GM12878 (cell line): ENCODE data around the gene ARHGAP44. TPM values are rescaled to one million over a fixed set of nuclear protein-coding genes. Genes with fewer than 3 reads are reported as not detected.

ENCODE experiments used
- ATAC-seq: fragments of 200-7000 bp; cut with Tn5 transposase; 3 replicates; pipeline ENCODE4 v1.9.1; 2020; ENCODE audit warnings: mild to moderate bottlenecking, moderate library complexity
- BruUV-seq: library from RNA; stranded (reverse); fragments of 400-500 nt; replicated peaks from 2 replicates; lab custom pipeline; 2021; lab: Mats Ljungman, UMichigan
- CTCF ChIA-PET: fragments of 300-600 bp; sonication (Branson Sonifier 250); formaldehyde crosslinking; extraction: SDS; loops from one replicate; lab custom pipeline; 2021; ENCODE audit warnings: inconsistent platforms; lab: Yijun Ruan, JAX
- POLR2A ChIA-PET: fragments of 350-600 bp; formaldehyde crosslinking; extraction: SDS; loops from one replicate; lab custom pipeline; 2021; ENCODE audit warnings: inconsistent platforms; lab: Charles Lee
- RAD21 ChIA-PET: fragments of 300-600 bp; sonication (Branson Sonifier 250); formaldehyde crosslinking; loops from one replicate; lab custom pipeline; 2023; ENCODE audit warnings: antibody characterized with exemption; ENCODE audit not compliant: unreplicated experiment; lab: Charles Lee
- SMC1A ChIA-PET: fragments of 300-600 bp; sonication (Branson Sonifier 250); formaldehyde crosslinking; loops from one replicate; lab custom pipeline; 2023; ENCODE audit not compliant: unreplicated experiment, uncharacterized antibody; lab: Charles Lee
- DNase-seq: peaks from one replicate; pipeline ENCODE4 v3.0.0-alpha.2; 2011; ENCODE audit warnings: low read depth, low spot score
- FAIRE-seq: peaks from 3 replicates; lab custom pipeline; 2011; peaks lifted over from hg19 to GRCh38; lab: Jason Lieb, UNC
- H2AFZ ChIP-seq: 2 replicates; pipeline ENCODE4 v1.6.0; 2011; ENCODE audit warnings: low read depth, low read length, control low read depth; ENCODE audit not compliant: control insufficient read depth
- H3K27ac ChIP-seq: 2 replicates; pipeline ENCODE4 v1.5.1; 2011; ENCODE audit warnings: control low read depth; ENCODE audit not compliant: control insufficient read depth, insufficient read depth
- H3K27me3 ChIP-seq, 2 experiments: replicated peaks in 1 of 2; 2 replicates each; pipeline versions ENCODE4 v1.6.0 to v1.6.1; 2011; ENCODE audit warnings: low read length in 1 of 2; ENCODE audit not compliant: control insufficient read depth in 2 of 2, insufficient read depth in 2 of 2
- H3K36me3 ChIP-seq, 2 experiments: 2 replicates each; pipeline ENCODE4 v1.5.1; 2011; ENCODE audit warnings: low read length in 1 of 2; ENCODE audit not compliant: control insufficient read depth in 2 of 2, insufficient read depth in 2 of 2
- H3K4me1 ChIP-seq: 2 replicates; pipeline ENCODE4 v1.6.1; 2011; ENCODE audit warnings: mild to moderate bottlenecking, low read length, moderate library complexity, mixed read lengths; ENCODE audit not compliant: control insufficient read depth, insufficient read depth
- H3K4me2 ChIP-seq: 2 replicates; pipeline ENCODE4 v1.6.0; 2011; ENCODE audit warnings: control low read depth; ENCODE audit not compliant: control insufficient read depth, insufficient read depth
- H3K4me3 ChIP-seq: fragments of 200-600 bp; sonication (generic); 2 replicates; pipeline ENCODE4 v1.5.1; 2016
- H3K79me2 ChIP-seq: 2 replicates; pipeline ENCODE4 v1.6.0; 2011; ENCODE audit warnings: low read length; ENCODE audit not compliant: control insufficient read depth, insufficient read depth
- H3K9ac ChIP-seq: 2 replicates; pipeline ENCODE4 v1.8.0; 2011; ENCODE audit warnings: low read length, control low read depth, mixed read lengths; ENCODE audit not compliant: control insufficient read depth, insufficient read depth
- H3K9me3 ChIP-seq: replicated peaks from 3 replicates; pipeline ENCODE4 v1.5.1; 2011; ENCODE audit warnings: mild to moderate bottlenecking, low read length; ENCODE audit not compliant: control insufficient read depth, insufficient read depth
- H4K20me1 ChIP-seq: 2 replicates; pipeline ENCODE4 v1.6.0; 2011; ENCODE audit not compliant: control insufficient read depth, insufficient read depth
- CREB1 ChIP-seq: IDR thresholded peaks from 2 replicates; pipeline ENCODE4 v1.6.1; 2012; ENCODE audit warnings: low read depth, mild to moderate bottlenecking, inconsistent platforms
- DPF2 ChIP-seq: fragments of 450-650 bp; IDR thresholded peaks from 2 replicates; pipeline ENCODE4 v1.6.1; 2017; ENCODE audit warnings: mild to moderate bottlenecking
- FOXK2 ChIP-seq: fragments of 450-650 bp; IDR thresholded peaks from 2 replicates; pipeline ENCODE4 v1.6.1; 2017; ENCODE audit warnings: mild to moderate bottlenecking, moderate library complexity
- HCFC1 ChIP-seq: fragments of 150-350 bp; IDR thresholded peaks from 2 replicates; pipeline ENCODE4 v1.6.1; 2014; ENCODE audit warnings: low read length
- HSF1 ChIP-seq: fragments of 150-350 bp; IDR thresholded peaks from 2 replicates; pipeline ENCODE4 v1.6.1; 2014; ENCODE audit warnings: mild to moderate bottlenecking, low read depth, low read length
- KAT2A ChIP-seq: conservative IDR thresholded peaks from 2 replicates; pipeline ENCODE4 v1.6.1; 2011; ENCODE audit warnings: low read depth, low read length; ENCODE audit not compliant: control insufficient read depth
- NKRF ChIP-seq: fragments of 450-650 bp; conservative IDR thresholded peaks from 2 replicates; pipeline ENCODE4 v1.6.1; 2017; ENCODE audit warnings: mild to moderate bottlenecking, moderate library complexity
- NR2C2 ChIP-seq: IDR thresholded peaks from 2 replicates; pipeline ENCODE4 v1.6.1; 2011; ENCODE audit warnings: borderline replicate concordance, low read depth; ENCODE audit not compliant: control insufficient read depth, insufficient read length
- NRF1 ChIP-seq: conservative IDR thresholded peaks from 2 replicates; pipeline ENCODE4 v1.6.1; 2011; ENCODE audit warnings: mild to moderate bottlenecking, low read depth, low read length, improper control_type of control experiment
- POU2F2 ChIP-seq: IDR thresholded peaks from 3 replicates; pipeline ENCODE4 v1.6.1; 2011; ENCODE audit warnings: low read depth, mild to moderate bottlenecking, low read length, borderline replicate concordance
- RBBP5 ChIP-seq: fragments of 200-600 bp; sonication (generic); conservative IDR thresholded peaks from 2 replicates; pipeline ENCODE4 v1.6.1; 2016
- SIX5 ChIP-seq: IDR thresholded peaks from 2 replicates; pipeline ENCODE4 v1.6.1; 2011; ENCODE audit warnings: mild to moderate bottlenecking, low read depth, low read length, moderate library complexity; ENCODE audit not compliant: severe bottlenecking
- TAF1 ChIP-seq: IDR thresholded peaks from 2 replicates; pipeline ENCODE4 v1.6.1; 2011; ENCODE audit warnings: mild to moderate bottlenecking, low read depth, low read length, borderline replicate concordance
- USF2 ChIP-seq: IDR thresholded peaks from 2 replicates; pipeline ENCODE4 v1.6.1; 2011; ENCODE audit warnings: low read depth, low read length, improper control_type of control experiment, borderline replicate concordance
- ZBED1 ChIP-seq: IDR thresholded peaks from 2 replicates; pipeline ENCODE4 v1.6.1; 2016; ENCODE audit warnings: borderline replicate concordance
- ZNF217 ChIP-seq: fragments of 450-650 bp; IDR thresholded peaks from 2 replicates; pipeline ENCODE4 v1.6.1; 2017; ENCODE audit warnings: antibody characterized with exemption, mild to moderate bottlenecking
- ZNF274 ChIP-seq: IDR thresholded peaks from one replicate; pipeline ENCODE4 v1.8.0; 2011; ENCODE audit not compliant: insufficient read length, insufficient read depth
- WGBS: methylation state at CpG from one replicate; pipeline ENCODE4 v1.1.6; 2016; ENCODE audit warnings: low lambda C conversion rate; ENCODE audit not compliant: insufficient replicate concordance, insufficient coverage; ENCODE audit errors: missing lambda C conversion rate; 5-methylcytosine and 5-hydroxymethylcytosine counted together
- in situ Hi-C: fragments of 300-500 bp; cut with MboI; formaldehyde crosslinking; loops from 9 replicates; pipeline ENCODE4 v1.14.3; 2018; ENCODE audit warnings: mixed read lengths
- intact Hi-C: fragments of 100-400 bp; cut with micrococcal nuclease; formaldehyde crosslinking; loops from one replicate; pipeline ENCODE4 v1.14.2; 2022; ENCODE audit not compliant: unreplicated experiment
- polyA plus RNA-seq, 11 experiments: library from polyadenylated mRNA; depleted of rRNA in 4 of 11; unstranded in 6 of 11; stranded (reverse) in 5 of 11; fragments of >200 nt; fragmentation: Nextera tagmentation in 4 of 11; fragmentation: Illumina TruSeq in 1 of 11; extraction: Ambion mirVana in 4 of 11; extraction: Trizol in 1 of 11; gene quantifications; 1 replicate in 1 of 11; 2 replicates in 10 of 11; pipeline versions ENCODE4 v1.2.1 to v1.2.3, GENCODE V29; 2011 to 2016; ENCODE audit warnings: inconsistent platforms in 2 of 11, missing spikeins in 2 of 11, low read depth in 1 of 11
- total RNA-seq, 4 experiments: library from RNA; depleted of rRNA in 3 of 4; stranded (reverse); fragments of >200 nt in 3 of 4; fragmentation: Illumina TruSeq in 1 of 4; extraction: Trizol in 1 of 4; gene quantifications; 2 replicates each; pipeline versions ENCODE4 v1.2.1 to v1.2.3, GENCODE V29; 2013 to 2021

ARHGAP44 gene
- total and polyA plus RNA-seq, 10 of the 15 experiments (the other 5 are each of a cell fraction or from before 2014, with no cell fraction given): 0.11 to 1.2 (median 0.48) TPM

- in situ Hi-C loops (no loop called here), intact Hi-C loops (no loop called here)
- Histone ChIP-seq H2AFZ (no peak overlapping the region), H3K9ac (no peak overlapping the region), H3K4me1 (no peaks in the 10 kb centered on the region), H3K9me3 (no peaks in the 10 kb centered on the region; the same call in 2 of the 3 replicates), H3K27ac (no peak overlapping the region), H4K20me1 (no peaks in the 10 kb centered on the region), H3K4me2 (no peak overlapping the region), H3K36me3 (no peaks in the 10 kb centered on the region), H3K79me2 (no peaks in the 10 kb centered on the region), H3K27me3 (no peaks in the 10 kb centered on the region), H3K4me3 (no peak overlapping the region)
- 79% methylated on average over 1 of the region's 1 CpG for WGBS
- ChIA-PET SMC1A (no interaction called here), CTCF (no interaction called here), POLR2A (no interaction called here), RAD21 (no interaction called here)
- BruUV-seq: no TSS peak
- DNase-seq (no peak), FAIRE-seq (no peak), ATAC-seq (no peak)
- TF ChIP-seq KAT2A: no peak
- no peak for TF ChIP-seq ZNF217
- no peak for TF ChIP-seq NKRF
- TF ChIP-seq SIX5: no peak
- no peak for TF ChIP-seq NR2C2
- TF ChIP-seq RBBP5: no peak
- TF ChIP-seq POU2F2: no peak
- TF ChIP-seq HCFC1: no peak
- no peak for TF ChIP-seq TAF1
- TF ChIP-seq CREB1: no peak
- TF ChIP-seq NRF1: no peak
- TF ChIP-seq DPF2: no peak
- no peak for TF ChIP-seq USF2
- no peak for TF ChIP-seq FOXK2
- no peak for TF ChIP-seq ZNF274
- no peak for TF ChIP-seq ZBED1
- TF ChIP-seq HSF1: no peak
Measured at GRCh38 chr17:13035420-13035819, 246.1 kb downstream of the ARHGAP44 start.
